ENCODE results near the gene XPA. TPM values are rescaled to one million over a fixed set of nuclear protein-coding genes. Genes with fewer than 3 reads are reported as not detected.
"Not testable (repeated sequence)": the region's sequence is repeated elsewhere in the genome, so short reads cannot be mapped to it uniquely, and the experiment has no call there.

XPA gene
- total RNA-seq, 1 donor from 2014 or later = 10.7 TPM

- peak; percentile 24 to 81 for DNase-seq (ENCODE audit: low read depth in 2 of 2)
These were observed 6.6 kb upstream of the XPA start for GRCh38 chr9:97703437-97704344.

- DNase-seq (ENCODE audit: low read depth in 2 of 2) = not testable (repeated sequence)
These were observed 2.7 kb upstream of the XPA start for GRCh38 chr9:97699824-97700223.

DNA sequence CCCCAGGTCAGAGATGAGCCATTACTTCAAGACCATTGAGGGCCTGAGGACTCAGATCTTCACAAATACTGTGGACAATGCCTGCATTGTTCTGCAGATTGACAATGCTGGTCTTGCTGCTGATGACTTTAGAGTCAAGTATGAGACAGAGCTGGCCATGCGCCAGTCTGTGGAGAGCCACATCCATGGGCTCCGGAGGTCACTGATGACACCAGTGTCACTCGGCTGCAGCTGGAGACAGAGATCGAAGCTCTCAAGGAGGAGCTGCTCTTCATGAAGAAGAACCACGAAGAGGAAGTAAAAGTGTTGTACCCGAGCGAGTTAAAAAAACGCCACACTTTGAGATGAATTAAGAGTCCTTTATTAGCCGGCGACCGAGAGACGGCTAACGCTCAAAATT lies 2.1 kb upstream of the XPA start:
- DNase-seq (ENCODE audit: low read depth in 2 of 2) = not testable (repeated sequence)

GRCh38 chr9:97698865-97699264 lies 1.7 kb upstream of the XPA start:
- DNase-seq (ENCODE audit: low read depth in 2 of 2) = no peak

DNA sequence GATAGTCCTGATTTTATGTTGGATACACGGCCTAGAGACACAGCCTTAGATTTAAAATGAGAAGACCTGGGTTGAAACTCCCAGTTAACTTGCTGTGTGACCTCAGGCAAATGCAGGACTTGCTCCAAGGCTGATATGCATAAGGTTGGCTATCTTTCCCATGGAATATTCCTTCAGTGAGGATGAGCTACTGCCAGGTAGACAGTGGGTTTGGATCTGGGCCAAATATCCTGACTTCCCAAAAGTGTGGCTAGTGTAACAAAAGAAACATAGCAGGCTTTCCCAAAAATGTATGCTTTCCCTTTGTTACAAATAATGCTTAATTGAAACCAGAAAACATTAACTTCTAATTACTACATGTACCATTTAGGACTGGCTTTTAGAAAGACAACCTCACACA lies 697 bp upstream of the XPA start:
- no peak for DNase-seq (ENCODE audit: low read depth in 2 of 2)

GRCh38 chr9:97695995-97696802 lies 941 bp downstream of the XPA start:
- DNase-seq (ENCODE audit: low read depth in 2 of 2) = no peak

- no peak for DNase-seq (ENCODE audit: low read depth in 2 of 2)
These were observed 1.8 kb downstream of the XPA start for GRCh38 chr9:97695390-97695789.

- no peak for DNase-seq (ENCODE audit: low read depth in 2 of 2)
These were observed 2.4 kb downstream of the XPA start for GRCh38 chr9:97694769-97695168.

GRCh38 chr9:97689401-97690180 lies 7.5 kb downstream of the XPA start:
- DNase-seq (ENCODE audit: low read depth in 2 of 2) = peak; percentile 36 to 55

GRCh38 chr9:97688654-97689053 lies 8.5 kb downstream of the XPA start:
- DNase-seq (ENCODE audit: low read depth in 2 of 2) = no peak

- no peak for DNase-seq (ENCODE audit: low read depth in 2 of 2)
These were observed 14.9 kb downstream of the XPA start for GRCh38 chr9:97682242-97682641.

GRCh38 chr9:97675655-97676054 lies 21.5 kb downstream of the XPA start:
- DNase-seq (ENCODE audit: low read depth in 2 of 2) = no peak

DNA sequence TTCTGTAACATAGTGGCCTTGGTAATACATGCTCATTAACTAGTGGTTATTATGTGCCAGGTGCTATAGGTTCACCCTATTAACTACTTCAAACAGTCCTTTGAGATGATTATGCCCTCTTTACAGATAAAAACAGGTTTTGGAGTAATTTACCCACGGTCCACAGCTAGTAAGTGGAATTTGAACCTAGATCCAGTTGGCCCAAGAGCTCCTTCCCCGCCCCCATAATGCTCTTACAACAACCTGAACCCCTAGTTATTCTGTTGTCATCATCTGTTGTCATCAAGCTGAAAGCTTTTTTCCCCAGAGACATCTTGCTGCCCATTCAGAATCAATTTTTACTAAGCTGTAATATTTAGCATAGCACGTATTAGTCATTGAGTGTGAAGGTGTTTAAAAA lies 23.2 kb downstream of the XPA start:
- no peak for DNase-seq (ENCODE audit: low read depth in 2 of 2)

GRCh38 chr9:97672403-97672802 lies 24.7 kb downstream of the XPA start:
- no peak for DNase-seq (ENCODE audit: low read depth in 2 of 2)

DNA sequence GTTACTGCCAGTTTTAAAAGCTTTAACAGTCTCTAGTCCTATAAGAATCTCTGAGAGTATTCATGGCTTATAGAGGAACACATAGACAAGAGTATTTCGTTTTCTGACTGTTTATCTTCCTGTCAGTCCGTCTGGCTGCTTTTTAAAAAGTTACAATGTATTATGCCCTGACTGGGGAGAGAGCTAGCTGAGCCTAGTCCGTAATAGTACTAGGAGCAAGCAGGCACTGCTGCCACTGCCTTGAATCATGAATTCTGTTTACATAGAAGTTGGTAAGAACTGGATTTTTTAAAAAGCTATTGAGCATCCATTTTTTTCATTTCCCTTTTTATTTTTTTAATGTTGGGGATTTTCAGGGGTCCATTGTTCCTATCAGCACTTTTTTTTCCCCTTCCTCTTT lies 26.6 kb downstream of the XPA start:
- no peak for DNase-seq (ENCODE audit: low read depth in 2 of 2)

DNA sequence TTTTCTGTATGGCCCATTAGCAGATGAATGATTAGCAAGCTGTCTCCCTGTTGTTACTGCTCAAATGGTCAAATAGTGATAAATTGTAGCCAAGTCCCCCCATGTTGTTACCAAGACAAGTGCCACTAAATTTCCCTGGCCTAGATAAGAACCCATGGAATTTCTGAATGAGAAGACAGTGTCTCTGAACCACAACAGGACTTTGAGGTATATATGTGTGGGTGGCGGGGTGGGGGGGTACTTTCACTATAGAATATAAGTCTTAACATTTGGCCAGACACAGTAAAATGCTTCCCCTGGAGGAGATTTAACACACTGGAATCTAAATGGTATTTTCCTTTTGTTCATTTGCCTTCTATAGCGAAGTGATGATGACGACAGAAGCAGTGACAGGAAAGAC lies 28.7 kb downstream of the XPA start:
- no peak for DNase-seq (ENCODE audit: low read depth in 2 of 2)

GRCh38 chr9:97666907-97667686 lies 30.0 kb downstream of the XPA start:
- no peak for DNase-seq (ENCODE audit: low read depth in 2 of 2)

DNA sequence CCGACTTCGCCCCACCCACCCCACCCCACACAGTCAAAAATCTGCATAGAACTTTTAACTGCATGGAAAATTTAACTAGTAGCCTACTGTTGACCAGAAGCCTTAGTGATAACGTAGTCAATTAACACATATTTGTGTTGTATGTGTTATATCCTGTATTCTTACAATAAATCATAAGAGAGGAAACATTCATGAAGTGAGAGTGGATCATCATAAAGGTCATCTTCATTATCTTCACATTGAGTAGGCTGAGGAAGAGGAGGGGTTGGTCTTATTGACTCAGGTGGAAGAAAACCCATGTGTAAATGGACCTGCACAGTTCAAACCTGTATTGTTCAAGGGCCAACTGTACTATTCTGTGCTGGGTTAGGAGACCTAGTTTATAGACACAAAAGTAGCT lies 31.4 kb downstream of the XPA start:
- DNase-seq (ENCODE audit: low read depth in 2 of 2) = no peak

DNA sequence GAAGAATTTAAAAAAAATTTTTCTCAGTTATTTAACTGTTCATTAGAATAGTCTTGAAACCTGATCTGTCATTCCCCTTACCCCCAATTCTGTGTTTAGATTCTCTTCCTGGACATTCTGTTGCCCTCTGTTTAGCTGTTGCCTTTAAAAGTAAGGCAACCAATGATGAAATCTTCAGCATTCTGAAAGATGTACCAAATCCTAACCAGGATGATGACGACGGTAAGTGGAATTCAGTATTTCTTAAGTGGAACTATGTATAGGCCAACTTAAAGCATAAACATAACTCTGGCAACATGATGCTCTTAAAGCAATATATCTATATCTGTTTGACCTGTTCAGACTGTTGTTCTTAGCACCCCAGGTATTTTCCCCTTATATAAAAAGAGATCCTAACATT lies 36.3 kb downstream of the XPA start:
- no peak for DNase-seq (ENCODE audit: low read depth in 2 of 2)

GRCh38 chr9:97660340-97660739 lies 36.8 kb downstream of the XPA start:
- DNase-seq (ENCODE audit: low read depth in 2 of 2) = no peak

DNA sequence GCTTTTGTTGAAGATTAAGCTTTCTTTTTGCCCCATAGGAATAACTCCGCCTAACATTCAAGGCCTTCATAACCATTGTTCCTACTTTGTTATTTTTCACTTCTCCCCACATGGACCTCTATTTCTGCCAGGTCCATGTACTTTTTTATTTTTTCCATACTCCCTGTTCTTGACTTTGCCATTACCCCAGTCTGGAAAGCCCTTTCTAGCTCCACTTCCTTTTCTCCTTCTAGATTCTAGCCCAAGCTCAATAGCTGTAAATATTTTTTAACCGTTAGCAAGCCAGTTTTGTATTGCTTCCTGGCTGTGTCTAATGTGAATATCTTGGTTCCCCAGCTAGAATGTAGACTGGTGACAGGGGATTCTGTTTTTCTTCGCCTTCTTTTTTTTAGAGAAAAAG lies 37.4 kb downstream of the XPA start:
- no peak for DNase-seq (ENCODE audit: low read depth in 2 of 2)
